Trophoblast cell (in vitro differentiated cells and primary cell): ENCODE data around the gene ITGB1BP1.

Source experiments
- DNase-seq, 2 donors: peaks; one replicate each; pipeline ENCODE4 v3.0.0-alpha.2; 2016
- H2AFZ ChIP-seq: 2 replicates; pipeline ENCODE4 v1.6.1; 2013; ENCODE audit warnings: low read length, moderate library complexity, mild to moderate bottlenecking; ENCODE audit not compliant: insufficient read depth, poor library complexity
- H2AK5ac ChIP-seq: 2 replicates; pipeline ENCODE4 v1.6.1; 2013; ENCODE audit warnings: mild to moderate bottlenecking, low read length
- H2BK120ac ChIP-seq: 2 replicates; pipeline ENCODE4 v1.6.1; 2013; ENCODE audit warnings: low read length, mild to moderate bottlenecking, moderate library complexity; ENCODE audit not compliant: insufficient read depth, poor library complexity
- H2BK12ac ChIP-seq: 2 replicates; pipeline ENCODE4 v1.6.1; 2013; ENCODE audit warnings: mild to moderate bottlenecking, low read length, moderate library complexity
- H2BK5ac ChIP-seq: 2 replicates; pipeline ENCODE4 v1.6.1; 2013; ENCODE audit warnings: low read length, low read depth, moderate library complexity, mild to moderate bottlenecking; ENCODE audit not compliant: poor library complexity
- H3K14ac ChIP-seq: 2 replicates; pipeline ENCODE4 v1.6.1; 2013; ENCODE audit warnings: mild to moderate bottlenecking, low read length
- H3K18ac ChIP-seq: 2 replicates; pipeline ENCODE4 v1.6.1; 2013; ENCODE audit warnings: mild to moderate bottlenecking, low read length
- H3K23ac ChIP-seq: 2 replicates; pipeline ENCODE4 v1.6.1; 2013; ENCODE audit warnings: low read length
- H3K27ac ChIP-seq: 2 replicates; pipeline ENCODE4 v1.5.1; 2013; ENCODE audit warnings: low read depth, mild to moderate bottlenecking, inconsistent platforms, low read length, moderate library complexity
- H3K27me3 ChIP-seq: 2 replicates; pipeline ENCODE4 v1.6.1; 2013; ENCODE audit warnings: inconsistent platforms, mild to moderate bottlenecking, low read length, moderate library complexity; ENCODE audit not compliant: insufficient read depth
- H3K36me3 ChIP-seq, 2 experiments: 1 replicate in 1 of 2; 2 replicates in 1 of 2; pipeline ENCODE4 v1.6.1; 2013; ENCODE audit warnings: low read length in 2 of 2, mild to moderate bottlenecking in 2 of 2, moderate library complexity in 1 of 2; ENCODE audit not compliant: insufficient read depth in 2 of 2, control insufficient read depth in 1 of 2
- H3K4ac ChIP-seq: 2 replicates; pipeline ENCODE4 v1.6.1; 2013; ENCODE audit warnings: low read depth, mild to moderate bottlenecking, low read length, moderate library complexity
- H3K4me1 ChIP-seq, 2 experiments: 1 replicate in 1 of 2; 2 replicates in 1 of 2; pipeline ENCODE4 v1.6.1; 2013; ENCODE audit warnings: low read length in 2 of 2, mild to moderate bottlenecking in 2 of 2, moderate library complexity in 1 of 2; ENCODE audit not compliant: insufficient read depth in 2 of 2, control insufficient read depth in 1 of 2
- H3K4me2 ChIP-seq: 2 replicates; pipeline ENCODE4 v1.6.1; 2013; ENCODE audit warnings: inconsistent platforms, mild to moderate bottlenecking, low read length, moderate library complexity
- H3K4me3 ChIP-seq: 2 replicates; pipeline ENCODE4 v1.5.1; 2013; ENCODE audit warnings: mild to moderate bottlenecking, low read depth, low read length, inconsistent platforms
- H3K79me1 ChIP-seq: one replicate; pipeline ENCODE4 v1.6.1; 2013; ENCODE audit warnings: low read length
- H3K79me2 ChIP-seq: 2 replicates; pipeline ENCODE4 v1.6.1; 2013; ENCODE audit warnings: low read length, mild to moderate bottlenecking; ENCODE audit not compliant: control insufficient read depth, insufficient read depth, poor library complexity
- H3K9ac ChIP-seq: 2 replicates; pipeline ENCODE4 v1.6.1; 2013; ENCODE audit warnings: mild to moderate bottlenecking, low read length
- H3K9me3 ChIP-seq: 2 replicates; pipeline ENCODE4 v1.6.1; 2013; ENCODE audit warnings: low read depth, mild to moderate bottlenecking, control low read depth, inconsistent platforms, low read length; ENCODE audit not compliant: insufficient read depth
- H4K12ac ChIP-seq: 2 replicates; pipeline ENCODE4 v1.6.1; 2013; ENCODE audit warnings: low read depth, mild to moderate bottlenecking, low read length, moderate library complexity
- H4K8ac ChIP-seq: 2 replicates; pipeline ENCODE4 v1.6.1; 2013; ENCODE audit warnings: low read depth, mild to moderate bottlenecking, low read length, moderate library complexity
- H4K91ac ChIP-seq: one replicate; pipeline ENCODE4 v1.6.1; 2013; ENCODE audit warnings: low read depth, mild to moderate bottlenecking, low read length, moderate library complexity
- WGBS: extraction: QIAGEN DNeasy Blood & Tissue Kit; methylation state at CpG from one replicate; pipeline ENCODE4 v1.1.7; 2013; ENCODE audit warnings: missing lambda C conversion rate; ENCODE audit not compliant: insufficient read length, insufficient coverage; ENCODE audit errors: extremely low coverage; 5-methylcytosine and 5-hydroxymethylcytosine counted together

The ITGB1BP1 gene

DNA sequence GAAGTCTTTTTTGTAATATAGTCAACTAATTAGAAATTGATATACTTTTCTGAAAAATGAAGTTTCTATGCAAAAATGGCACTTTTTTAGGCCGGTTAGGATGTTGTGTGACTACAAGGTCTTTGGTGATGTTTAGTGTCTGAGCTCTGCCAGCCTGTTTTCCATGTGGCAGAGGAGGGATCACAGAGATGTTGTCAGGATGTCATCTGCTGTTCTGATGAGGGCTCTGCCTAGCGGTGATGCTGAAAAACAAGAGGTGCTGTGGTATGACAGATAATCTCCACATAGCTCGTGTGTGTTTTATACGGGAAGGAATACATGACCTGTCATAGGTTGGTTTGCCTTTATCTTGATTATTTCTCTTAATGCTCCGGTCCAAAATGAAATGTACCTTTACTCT, 39.0 kb upstream of the ITGB1BP1 start:
- H3K36me3 ChIP-seq, result peaks cover 19 to 29% of the 10 kb centered on the region in 2 experiments
- no peaks in the 10 kb centered on the region for H3K79me1 ChIP-seq
- no peak overlapping the region for H4K12ac ChIP-seq
- H3K27me3 ChIP-seq, result no peaks in the 10 kb centered on the region
- no peak overlapping the region for H2BK120ac ChIP-seq
- no peaks in the 10 kb centered on the region for H3K4me1 ChIP-seq
- H2AK5ac ChIP-seq, result no peak overlapping the region
- H2BK5ac ChIP-seq, result no peak overlapping the region
- no peak overlapping the region for H3K23ac ChIP-seq
- peaks cover 3% of the 10 kb centered on the region for H3K9me3 ChIP-seq
- H2BK12ac ChIP-seq, result no peak overlapping the region
- H3K14ac ChIP-seq, result no peak overlapping the region
- H3K18ac ChIP-seq, result no peak overlapping the region
- DNase-seq, result no peak
- H4K8ac ChIP-seq, result no peak overlapping the region
- no peak overlapping the region for H3K4me2 ChIP-seq
- WGBS, result no CpG with 5 or more reads among the region's 5 CpGs
- no peak overlapping the region for H3K27ac ChIP-seq
- no peak overlapping the region for H3K9ac ChIP-seq
- no peak overlapping the region for H4K91ac ChIP-seq
- H3K4me3 ChIP-seq, result no peak overlapping the region
- no peaks in the 10 kb centered on the region for H3K79me2 ChIP-seq
- H3K4ac ChIP-seq, result no peak overlapping the region
- no peak overlapping the region for H2AFZ ChIP-seq

DNA sequence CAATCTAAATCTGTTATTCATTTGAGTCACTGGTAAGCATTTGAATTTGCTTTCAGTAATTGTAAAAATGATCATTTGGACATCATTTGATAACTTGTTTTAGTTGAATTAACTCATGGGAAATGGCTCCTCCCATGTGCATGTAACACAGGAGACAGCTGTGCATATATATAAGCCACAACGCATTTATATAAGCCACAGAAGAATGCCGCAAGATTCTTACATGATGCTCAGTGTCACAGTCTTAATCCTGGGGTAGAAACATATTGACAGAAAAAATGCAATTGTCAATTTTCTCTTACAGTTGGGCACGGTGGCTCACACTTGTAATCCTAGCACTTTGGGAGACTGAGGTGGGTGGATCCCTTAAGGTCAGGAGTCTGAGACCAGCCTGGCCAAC, 37.8 kb upstream of the ITGB1BP1 start:
- Histone ChIP-seq H2BK120ac (no peak overlapping the region), H3K36me3 (peaks cover 17 to 28% of the 10 kb centered on the region in 2 experiments), H3K14ac (no peak overlapping the region), H4K8ac (no peak overlapping the region), H3K9ac (no peak overlapping the region), H2BK12ac (no peak overlapping the region), H3K79me2 (no peaks in the 10 kb centered on the region), H3K18ac (no peak overlapping the region), H4K12ac (no peak overlapping the region), H3K4me1 (no peaks in the 10 kb centered on the region), H3K4ac (no peak overlapping the region), H4K91ac (no peak overlapping the region), H2AFZ (no peak overlapping the region), H3K23ac (no peak overlapping the region), H3K79me1 (no peaks in the 10 kb centered on the region), H2BK5ac (no peak overlapping the region), H3K4me2 (no peak overlapping the region), H3K4me3 (no peak overlapping the region), H3K9me3 (peaks cover 1% of the 10 kb centered on the region), H3K27me3 (no peaks in the 10 kb centered on the region), H2AK5ac (no peak overlapping the region), H3K27ac (no peak overlapping the region)
- no peak for DNase-seq
- no CpG with 5 or more reads among the region's 3 CpGs for WGBS

DNA sequence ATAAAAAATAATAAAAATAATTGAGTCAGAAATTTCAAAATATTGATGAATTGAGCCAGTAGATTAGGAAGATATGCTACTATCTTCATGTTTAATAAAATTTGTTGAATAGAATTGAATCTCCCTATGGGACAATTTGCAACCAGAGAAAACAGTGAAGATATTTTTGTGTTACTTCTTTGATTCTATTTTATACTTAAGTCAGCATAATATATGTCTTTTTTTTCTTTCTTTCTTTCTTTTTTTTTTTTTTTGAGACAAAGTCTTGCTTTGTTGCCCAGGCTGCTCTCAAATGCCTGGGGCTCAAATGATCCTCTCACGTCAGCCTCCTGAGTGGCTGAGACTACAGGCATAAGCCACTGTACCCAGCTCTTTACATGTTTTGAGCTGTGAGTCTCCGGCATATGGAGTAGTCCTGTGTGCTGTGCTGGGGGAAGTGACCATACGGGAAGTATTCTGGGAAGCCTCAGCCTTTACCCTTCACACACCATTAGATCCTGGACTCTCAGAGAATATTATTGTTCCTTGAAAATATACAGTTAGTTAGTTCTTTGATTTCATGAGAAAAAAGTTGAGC, 37.2 kb upstream of the ITGB1BP1 start:
- H3K18ac ChIP-seq, result no peak overlapping the region
- H4K12ac ChIP-seq, result no peak overlapping the region
- H4K91ac ChIP-seq, result no peak overlapping the region
- no peaks in the 10 kb centered on the region for H3K79me2 ChIP-seq
- no peaks in the 10 kb centered on the region for H3K79me1 ChIP-seq
- no peak overlapping the region for H3K27ac ChIP-seq
- WGBS, result no CpG with 5 or more reads among the region's 3 CpGs
- H3K4ac ChIP-seq, result no peak overlapping the region
- no peaks in the 10 kb centered on the region for H3K4me1 ChIP-seq
- H3K27me3 ChIP-seq, result no peaks in the 10 kb centered on the region
- no peak overlapping the region for H2BK120ac ChIP-seq
- no peak overlapping the region for H3K4me3 ChIP-seq
- H3K36me3 ChIP-seq, result peaks cover 14 to 25% of the 10 kb centered on the region in 2 experiments
- no peak overlapping the region for H2AK5ac ChIP-seq
- no peaks in the 10 kb centered on the region for H3K9me3 ChIP-seq
- H2BK12ac ChIP-seq, result no peak overlapping the region
- no peak overlapping the region for H2BK5ac ChIP-seq
- no peak overlapping the region for H3K9ac ChIP-seq
- no peak overlapping the region for H2AFZ ChIP-seq
- no peak for DNase-seq
- H3K4me2 ChIP-seq, result no peak overlapping the region
- H3K14ac ChIP-seq, result no peak overlapping the region
- H4K8ac ChIP-seq, result no peak overlapping the region
- no peak overlapping the region for H3K23ac ChIP-seq

DNA sequence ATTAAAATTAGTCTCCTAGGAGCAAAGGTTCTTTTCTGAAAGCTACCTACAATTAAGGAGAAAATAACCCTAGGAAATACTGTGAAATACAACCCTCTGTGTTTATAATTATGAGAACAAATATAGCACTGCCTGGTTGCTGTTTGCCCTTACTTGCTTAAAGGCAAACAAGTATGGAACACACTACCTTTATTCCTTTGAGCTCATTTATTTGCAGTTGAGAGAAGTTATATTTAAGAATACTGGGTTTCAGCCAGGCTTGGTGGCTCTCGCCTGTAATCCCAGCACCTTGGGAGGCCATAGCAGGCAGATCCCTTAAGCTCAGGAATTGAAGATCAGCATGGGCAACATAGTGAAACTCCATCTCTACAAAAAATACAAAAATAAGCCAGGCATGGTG, 27.9 kb upstream of the ITGB1BP1 start:
- Histone ChIP-seq H3K4me2 (no peak overlapping the region), H3K4ac (no peak overlapping the region), H3K36me3 (peaks cover 34 to 35% of the 10 kb centered on the region in 2 experiments), H4K91ac (no peak overlapping the region), H3K9me3 (no peaks in the 10 kb centered on the region), H3K27me3 (no peaks in the 10 kb centered on the region), H3K14ac (no peak overlapping the region), H2AK5ac (no peak overlapping the region), H2BK120ac (no peak overlapping the region), H4K12ac (no peak overlapping the region), H3K23ac (no peak overlapping the region), H3K4me1 (no peaks in the 10 kb centered on the region), H2BK5ac (no peak overlapping the region), H3K79me1 (no peaks in the 10 kb centered on the region), H3K79me2 (no peaks in the 10 kb centered on the region), H2BK12ac (no peak overlapping the region), H4K8ac (no peak overlapping the region), H2AFZ (no peak overlapping the region), H3K4me3 (no peak overlapping the region), H3K9ac (no peak overlapping the region), H3K18ac (no peak overlapping the region), H3K27ac (no peak overlapping the region)
- no CpG with 5 or more reads among the region's 1 CpG for WGBS
- DNase-seq, result no peak
